GM23248 (cell line): ENCODE results near the gene SETD5. TPM values are rescaled to one million over a fixed set of nuclear protein-coding genes. Genes with fewer than 3 reads are reported as not detected.

ENCODE experiments used
- DNase-seq: peaks from one replicate; pipeline ENCODE4 v3.0.0-alpha.2; 2015
- H2AFZ ChIP-seq: fragments of 200-600 bp; sonication (generic); 2 replicates; pipeline ENCODE4 v1.6.1; 2016; ENCODE audit warnings: antibody characterized with exemption
- H3F3A ChIP-seq: fragments of 200-600 bp; sonication (generic); 2 replicates; pipeline ENCODE4 v1.6.1; 2016; ENCODE audit warnings: mild to moderate bottlenecking, antibody characterized with exemption, mixed run types; ENCODE audit not compliant: insufficient read depth
- H3K27ac ChIP-seq: fragments of 200-600 bp; sonication (generic); 2 replicates; pipeline ENCODE4 v1.5.1; 2016; ENCODE audit warnings: mild to moderate bottlenecking
- H3K27me3 ChIP-seq: fragments of 200-600 bp; sonication (generic); replicated peaks from 2 replicates; pipeline ENCODE4 v1.6.1; 2016; ENCODE audit warnings: mild to moderate bottlenecking; ENCODE audit not compliant: insufficient read depth
- H3K36me3 ChIP-seq: fragments of 200-600 bp; sonication (generic); 2 replicates; pipeline ENCODE4 v1.6.1; 2016; ENCODE audit warnings: low read depth, mild to moderate bottlenecking
- H3K4me1 ChIP-seq: fragments of 200-600 bp; sonication (generic); 2 replicates; pipeline ENCODE4 v1.6.1; 2016; ENCODE audit warnings: mild to moderate bottlenecking; ENCODE audit not compliant: insufficient read depth
- H3K4me2 ChIP-seq: fragments of 200-600 bp; sonication (generic); one replicate; pipeline ENCODE4 v1.6.1; 2016; ENCODE audit warnings: mild to moderate bottlenecking; ENCODE audit not compliant: unreplicated experiment
- H3K4me3 ChIP-seq: fragments of 200-600 bp; sonication (generic); 2 replicates; pipeline ENCODE4 v1.5.1; 2016; ENCODE audit warnings: mild to moderate bottlenecking
- H3K79me2 ChIP-seq: fragments of 200-600 bp; sonication (generic); 2 replicates; pipeline ENCODE4 v1.6.1; 2016; ENCODE audit warnings: mild to moderate bottlenecking; ENCODE audit not compliant: insufficient read depth
- H3K9ac ChIP-seq: fragments of 200-600 bp; sonication (generic); 2 replicates; pipeline ENCODE4 v1.6.1; 2016; ENCODE audit warnings: mild to moderate bottlenecking
- H3K9me2 ChIP-seq: fragments of 200-600 bp; sonication (generic); 2 replicates; pipeline ENCODE4 v1.6.1; 2016; ENCODE audit warnings: mixed run types, mild to moderate bottlenecking, moderate library complexity; ENCODE audit not compliant: insufficient read depth
- H3K9me3 ChIP-seq: fragments of 200-600 bp; sonication (generic); one replicate; pipeline ENCODE4 v1.6.1; 2017; ENCODE audit warnings: low read depth
- H4K20me1 ChIP-seq: fragments of 200-600 bp; sonication (generic); 2 replicates; pipeline ENCODE4 v1.6.0; 2016; ENCODE audit not compliant: insufficient read depth
- EZH2 ChIP-seq: fragments of 200-600 bp; sonication (generic); IDR thresholded peaks from 2 replicates; pipeline ENCODE4 v1.6.1; 2018; ENCODE audit warnings: antibody characterized with exemption, mild to moderate bottlenecking; ENCODE audit not compliant: insufficient read depth, poor library complexity, severe bottlenecking
- EZH2phosphoT487 ChIP-seq: fragments of 200-600 bp; sonication (generic); IDR thresholded peaks from 2 replicates; pipeline ENCODE4 v1.6.1; 2018; ENCODE audit warnings: antibody characterized with exemption, moderate library complexity, mild to moderate bottlenecking, low read depth; ENCODE audit not compliant: insufficient read depth
- WGBS, 2 experiments: methylation state at CpG; one replicate each; pipeline ENCODE4 v1.1.6; 2015 to 2017; ENCODE audit warnings: low lambda C conversion rate in 2 of 2, low coverage in 1 of 2; ENCODE audit errors: missing lambda C conversion rate in 2 of 2; 5-methylcytosine and 5-hydroxymethylcytosine counted together
- in situ Hi-C: fragments of 300-500 bp; cut with MboI; formaldehyde crosslinking; loops from 2 replicates; pipeline ENCODE4 v1.15.0; 2020
- polyA plus RNA-seq: library from polyadenylated mRNA; unstranded; fragments of >200 nt; fragmentation: Nextera tagmentation; extraction: Ambion mirVana; gene quantifications from 2 replicates; pipeline ENCODE4 v1.2.1, GENCODE V29; 2016
- total RNA-seq: library from RNA; depleted of rRNA; stranded (reverse); fragments of >200 nt; shearing (Covaris generic); gene quantifications from 2 replicates; pipeline ENCODE4 v1.2.3, GENCODE V29; 2014; rRNA removed

The SETD5 gene
- total and polyA plus RNA-seq, 2 experiments from 2014 or later = 35.0 to 45.0 TPM

DNA sequence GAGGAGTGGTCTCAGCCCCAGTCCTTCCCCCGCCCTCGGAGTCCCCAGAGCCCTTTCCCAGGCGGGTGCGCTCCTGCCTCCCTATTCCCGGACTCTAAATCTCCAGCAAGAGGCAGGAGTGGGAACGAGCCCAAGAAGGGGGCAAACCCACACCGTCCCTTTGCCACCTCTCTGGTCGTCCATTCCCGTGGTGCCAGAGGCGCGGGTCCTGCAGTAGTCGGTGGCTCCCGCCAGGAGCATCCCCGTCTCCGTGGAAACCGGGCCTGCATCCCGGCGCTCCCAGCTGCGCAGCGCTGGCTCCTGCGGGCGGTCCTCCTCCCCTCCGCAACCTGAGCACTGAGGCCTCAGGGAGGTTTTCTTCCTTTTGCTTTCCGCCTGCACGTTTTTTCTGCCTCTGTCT lies 111.4 kb downstream of the SETD5 start:
- WGBS, 2 experiments = 20 to 22% methylated on average over 23 to 24 of the region's 25 CpGs
- H4K20me1 ChIP-seq = no peaks in the 10 kb centered on the region

DNA sequence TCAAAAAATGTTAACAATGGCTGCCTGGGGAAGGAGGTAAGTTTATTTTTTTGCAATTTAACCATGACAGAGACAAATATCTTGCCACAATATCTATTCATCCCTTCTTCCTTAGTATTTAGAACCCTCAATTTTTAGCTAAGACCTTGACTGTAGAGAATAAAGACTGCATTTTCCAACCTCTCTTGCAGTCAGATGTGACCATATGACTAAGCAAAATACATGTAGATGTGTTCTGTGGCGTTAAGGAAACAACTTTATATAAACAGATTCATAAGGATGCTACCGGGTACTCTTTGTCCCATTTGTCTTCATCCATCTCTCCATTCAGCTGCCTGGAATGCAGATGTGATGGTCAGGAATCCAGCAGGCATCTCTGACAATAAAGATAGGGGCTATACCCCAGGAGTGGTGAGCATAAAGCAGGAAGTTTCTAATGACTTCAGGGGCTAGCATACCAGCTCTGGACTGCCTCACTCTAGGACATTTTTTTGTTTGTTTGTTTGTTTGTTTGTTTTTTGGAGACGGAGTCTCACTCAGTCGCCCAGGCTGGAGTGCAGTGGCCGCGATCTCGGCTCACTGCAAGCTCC lies 115.1 kb downstream of the SETD5 start:
- no peaks in the 10 kb centered on the region for H3K4me1 ChIP-seq
- no peaks in the 10 kb centered on the region for H4K20me1 ChIP-seq
- no peak overlapping the region for H3K4me2 ChIP-seq
- no peak overlapping the region for H3K9ac ChIP-seq
- 55 to 59% methylated on average over 7 of the region's 7 CpGs for WGBS, 2 experiments
- no peaks in the 10 kb centered on the region for H3F3A ChIP-seq
- no peak overlapping the region for H3K4me3 ChIP-seq
- H3K27ac ChIP-seq = no peak overlapping the region
- no peaks in the 10 kb centered on the region for H3K9me2 ChIP-seq
- peaks cover 26% of the 10 kb centered on the region for H3K27me3 ChIP-seq
- H3K36me3 ChIP-seq = no peaks in the 10 kb centered on the region
- in situ Hi-C loops = no loop called here
- H2AFZ ChIP-seq = no peak overlapping the region
- no peaks in the 10 kb centered on the region for H3K79me2 ChIP-seq
- DNase-seq = no peak
- no peak for TF ChIP-seq EZH2
- no peak for TF ChIP-seq EZH2phosphoT487
- H3K9me3 ChIP-seq = no peaks in the 10 kb centered on the region

More for the DNA sequence above, 111.4 kb downstream of the SETD5 start:
- peak; percentile 19 for DNase-seq
- no peak overlapping the region for H3K9ac ChIP-seq
- in situ Hi-C loops = no loop called here
- no peaks in the 10 kb centered on the region for H3K4me1 ChIP-seq
- TF ChIP-seq EZH2 = no peak
- TF ChIP-seq EZH2phosphoT487 = no peak
- no peaks in the 10 kb centered on the region for H3K79me2 ChIP-seq
- no peak overlapping the region for H3K27ac ChIP-seq
- no peaks in the 10 kb centered on the region for H3K9me2 ChIP-seq
- no peak overlapping the region for H3K4me3 ChIP-seq
- no peaks in the 10 kb centered on the region for H3F3A ChIP-seq
- H2AFZ ChIP-seq = no peak overlapping the region
- peaks cover 26% of the 10 kb centered on the region for H3K27me3 ChIP-seq
- H3K4me2 ChIP-seq = no peak overlapping the region
- no peaks in the 10 kb centered on the region for H3K9me3 ChIP-seq
- H3K36me3 ChIP-seq = no peaks in the 10 kb centered on the region

GRCh38 chr3:9514306-9514705 lies 116.9 kb downstream of the SETD5 start:
- Histone ChIP-seq H3K9ac (no peak overlapping the region), H3K4me2 (no peak overlapping the region), H3K4me3 (no peak overlapping the region), H4K20me1 (no peaks in the 10 kb centered on the region), H3K9me3 (no peaks in the 10 kb centered on the region), H3K27ac (no peak overlapping the region), H3K27me3 (peaks cover 13% of the 10 kb centered on the region), H3K4me1 (no peaks in the 10 kb centered on the region), H3K9me2 (no peaks in the 10 kb centered on the region), H3F3A (no peaks in the 10 kb centered on the region), H2AFZ (no peak overlapping the region), H3K36me3 (no peaks in the 10 kb centered on the region), H3K79me2 (no peaks in the 10 kb centered on the region)
- no peak for DNase-seq
- in situ Hi-C loops = no loop called here
- 27 to 29% methylated on average over 4 of the region's 4 CpGs for WGBS, 2 experiments
- TF ChIP-seq EZH2phosphoT487 = no peak

DNA sequence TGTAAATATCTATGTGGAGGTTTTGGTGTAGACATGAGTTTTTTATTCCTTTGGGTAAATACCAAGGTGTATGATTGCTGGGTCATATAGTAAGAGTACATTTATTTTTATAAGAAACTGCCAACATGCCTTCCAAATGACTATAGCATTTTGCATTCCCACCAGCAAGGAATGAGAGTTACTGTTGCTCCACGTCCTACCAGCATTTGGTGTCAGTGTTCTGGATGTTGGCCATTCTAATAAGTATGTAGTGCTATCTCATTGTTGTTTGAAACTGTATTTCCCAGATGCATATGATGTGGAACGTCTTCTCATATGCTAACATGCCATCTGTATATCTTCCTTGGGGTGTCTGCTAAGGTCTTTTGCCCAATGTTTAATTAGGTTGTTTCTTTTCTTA lies 117.5 kb downstream of the SETD5 start:
- Histone ChIP-seq H3K4me3 (no peak overlapping the region), H2AFZ (no peak overlapping the region), H4K20me1 (no peaks in the 10 kb centered on the region), H3F3A (no peaks in the 10 kb centered on the region), H3K27ac (no peak overlapping the region), H3K36me3 (no peaks in the 10 kb centered on the region), H3K9me3 (no peaks in the 10 kb centered on the region), H3K4me2 (no peak overlapping the region), H3K79me2 (no peaks in the 10 kb centered on the region), H3K4me1 (no peaks in the 10 kb centered on the region), H3K27me3 (0 out of 2 replicates have a peak, but pooled peaks cover 7% of the 10 kb centered on the region), H3K9me2 (no peaks in the 10 kb centered on the region), H3K9ac (no peak overlapping the region)
- no peak for TF ChIP-seq EZH2
- no peak for TF ChIP-seq EZH2phosphoT487
- WGBS, 2 experiments = 15 to 30% methylated on average over 2 of the region's 2 CpGs
- no peak for DNase-seq
- in situ Hi-C loops = no loop called here

DNA sequence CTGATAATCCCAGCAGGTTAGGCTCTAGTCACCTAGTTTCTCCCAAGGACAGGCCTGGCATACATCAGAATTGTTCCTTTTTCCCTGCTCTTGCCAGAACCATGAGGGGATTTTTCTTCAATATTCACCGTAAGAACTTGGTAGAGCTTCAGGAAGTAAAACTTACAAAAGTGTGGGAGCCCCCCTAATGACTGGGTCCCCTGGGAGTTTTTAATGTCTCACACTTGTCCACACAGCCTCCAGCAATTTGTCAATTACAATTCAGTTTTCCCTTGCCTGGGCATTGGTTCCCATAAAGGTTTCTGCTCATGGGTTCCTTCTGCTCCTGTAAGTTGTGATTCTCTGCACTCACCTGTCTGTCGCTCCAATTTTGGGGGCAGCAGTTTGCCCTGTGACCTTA lies 127.7 kb downstream of the SETD5 start:
- no peaks in the 10 kb centered on the region for H3F3A ChIP-seq
- H3K36me3 ChIP-seq = no peaks in the 10 kb centered on the region
- no peaks in the 10 kb centered on the region for H4K20me1 ChIP-seq
- no peak overlapping the region for H3K9ac ChIP-seq
- TF ChIP-seq EZH2 (no peak), EZH2phosphoT487 (no peak)
- DNase-seq = no peak
- 36 to 52% methylated on average over 2 of the region's 2 CpGs for WGBS, 2 experiments
- peaks cover 11% of the 10 kb centered on the region for H3K27me3 ChIP-seq
- in situ Hi-C loops = no loop called here
- H2AFZ ChIP-seq = no peak overlapping the region
- H3K27ac ChIP-seq = no peak overlapping the region
- H3K9me2 ChIP-seq = no peaks in the 10 kb centered on the region
- H3K4me1 ChIP-seq = no peaks in the 10 kb centered on the region
- H3K79me2 ChIP-seq = no peaks in the 10 kb centered on the region
- H3K9me3 ChIP-seq = no peaks in the 10 kb centered on the region
- H3K4me2 ChIP-seq = no peak overlapping the region
- no peak overlapping the region for H3K4me3 ChIP-seq

Other genes starting within 250 kb of the SETD5 start
- gene SRGAP3, start 148.0 kb upstream of the SETD5 start, total RNA-seq = 0.13 and 1.7 TPM in 2 replicates
- 0.89 and 0.91 TPM in 2 replicates for gene SRGAP3, start 148.0 kb upstream of the SETD5 start, polyA plus RNA-seq
- 38.9 and 41.7 TPM in 2 replicates for gene THUMPD3, start 34.6 kb upstream of the SETD5 start, total RNA-seq
- 27.9 and 28.5 TPM in 2 replicates for gene THUMPD3, start 34.6 kb upstream of the SETD5 start, polyA plus RNA-seq
- gene LHFPL4, start 156.2 kb downstream of the SETD5 start, total RNA-seq = not detected in 2 replicates
- gene LHFPL4, start 156.2 kb downstream of the SETD5 start, polyA plus RNA-seq = 0.19 and 0.23 TPM in 2 replicates